ENCODE results near the gene RNF212. TPM values are rescaled to one million over a fixed set of nuclear protein-coding genes. Genes with fewer than 3 reads are reported as not detected.

The RNF212 gene
- total RNA-seq, 1 donor from 2014 or later, result 9.1 TPM

DNA sequence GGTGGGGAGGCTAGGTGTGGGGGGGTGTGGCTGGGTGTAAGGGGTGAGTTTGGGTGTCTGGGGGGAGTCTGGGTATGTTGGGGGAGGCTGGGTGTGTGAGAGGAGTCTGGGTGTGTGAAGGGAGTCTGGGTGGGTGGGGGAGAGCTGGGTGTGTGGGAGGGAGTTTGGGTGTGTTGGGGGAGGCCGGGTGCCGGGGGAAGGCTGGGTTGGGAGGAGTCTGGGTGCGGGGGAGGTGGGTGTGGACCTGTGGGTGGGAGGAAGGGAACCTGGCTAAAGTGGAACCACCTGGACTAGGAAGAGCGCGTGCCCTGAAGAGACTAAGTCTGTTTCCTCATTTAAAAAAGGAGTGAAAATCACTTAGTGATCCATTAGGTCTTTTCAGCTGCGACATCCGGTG lies 40.8 kb upstream of the RNF212 start:
- peak overlapping the region; percentile 38 for H3K4me3 Mint-ChIP-seq (ENCODE audit: unreplicated experiment)
- peak overlapping the region; percentile 70 for H3K27ac Mint-ChIP-seq (ENCODE audit: unreplicated experiment)
- peaks cover 10% of the 10 kb centered on the region for H3K36me3 Mint-ChIP-seq (ENCODE audit: low read depth)
- H3K9me3 Mint-ChIP-seq (ENCODE audit: low read depth), result peaks cover 16% of the 10 kb centered on the region
- no peak for DNase-seq (ENCODE audit: low spot score)
- H3K27me3 Mint-ChIP-seq (ENCODE audit: low read depth), result peaks cover 33% of the 10 kb centered on the region
- H3K4me1 Mint-ChIP-seq (ENCODE audit: low read depth), result peaks cover 16% of the 10 kb centered on the region
- TF ChIP-seq, protein P1, sequence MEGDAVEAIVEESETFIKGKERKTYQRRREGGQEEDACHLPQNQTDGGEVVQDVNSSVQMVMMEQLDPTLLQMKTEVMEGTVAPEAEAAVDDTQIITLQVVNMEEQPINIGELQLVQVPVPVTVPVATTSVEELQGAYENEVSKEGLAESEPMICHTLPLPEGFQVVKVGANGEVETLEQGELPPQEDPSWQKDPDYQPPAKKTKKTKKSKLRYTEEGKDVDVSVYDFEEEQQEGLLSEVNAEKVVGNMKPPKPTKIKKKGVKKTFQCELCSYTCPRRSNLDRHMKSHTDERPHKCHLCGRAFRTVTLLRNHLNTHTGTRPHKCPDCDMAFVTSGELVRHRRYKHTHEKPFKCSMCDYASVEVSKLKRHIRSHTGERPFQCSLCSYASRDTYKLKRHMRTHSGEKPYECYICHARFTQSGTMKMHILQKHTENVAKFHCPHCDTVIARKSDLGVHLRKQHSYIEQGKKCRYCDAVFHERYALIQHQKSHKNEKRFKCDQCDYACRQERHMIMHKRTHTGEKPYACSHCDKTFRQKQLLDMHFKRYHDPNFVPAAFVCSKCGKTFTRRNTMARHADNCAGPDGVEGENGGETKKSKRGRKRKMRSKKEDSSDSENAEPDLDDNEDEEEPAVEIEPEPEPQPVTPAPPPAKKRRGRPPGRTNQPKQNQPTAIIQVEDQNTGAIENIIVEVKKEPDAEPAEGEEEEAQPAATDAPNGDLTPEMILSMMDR (IDR thresholded peaks at IDR 0.05), result no peak

- peaks cover 16% of the 10 kb centered on the region for H3K4me1 Mint-ChIP-seq (ENCODE audit: low read depth)
- TF ChIP-seq, protein P1 (IDR thresholded peaks at IDR 0.05), result no peak
- H3K4me3 Mint-ChIP-seq (ENCODE audit: unreplicated experiment), result no peak overlapping the region
- H3K27ac Mint-ChIP-seq (ENCODE audit: unreplicated experiment), result peak overlapping the region; percentile 27
- H3K27me3 Mint-ChIP-seq (ENCODE audit: low read depth), result peaks cover 34% of the 10 kb centered on the region
- DNase-seq (ENCODE audit: low spot score), result no peak
- H3K36me3 Mint-ChIP-seq (ENCODE audit: low read depth), result peaks cover 10% of the 10 kb centered on the region
- H3K9me3 Mint-ChIP-seq (ENCODE audit: low read depth), result peaks cover 15% of the 10 kb centered on the region
These were observed 40.3 kb upstream of the RNF212 start for GRCh38 chr4:1153567-1154090.

DNA sequence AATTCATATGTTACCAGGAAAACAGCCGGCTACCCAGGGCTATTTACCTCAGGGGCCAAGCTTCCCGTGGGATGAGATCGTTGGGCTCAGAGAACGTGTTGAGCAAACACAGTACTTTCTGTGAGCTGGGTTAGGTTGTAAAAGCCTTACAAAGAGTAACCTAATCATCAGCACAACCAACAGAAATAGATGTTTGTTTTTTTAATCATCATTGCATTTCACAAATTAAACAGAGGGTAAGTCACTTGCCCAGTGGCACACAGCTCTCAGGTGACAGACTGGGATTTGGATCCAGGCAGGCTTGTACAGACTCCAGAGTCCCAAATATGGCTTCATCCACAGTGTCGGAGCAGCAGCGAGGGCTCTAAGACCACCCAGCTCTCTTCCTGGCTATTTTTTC lies 38.9 kb upstream of the RNF212 start:
- H3K9me3 Mint-ChIP-seq (ENCODE audit: low read depth), result peaks cover 2% of the 10 kb centered on the region
- H3K4me3 Mint-ChIP-seq (ENCODE audit: unreplicated experiment), result no peak overlapping the region
- TF ChIP-seq, protein P1 (IDR thresholded peaks at IDR 0.05), result no peak
- peaks cover 16% of the 10 kb centered on the region for H3K4me1 Mint-ChIP-seq (ENCODE audit: low read depth)
- peaks cover 31% of the 10 kb centered on the region for H3K27me3 Mint-ChIP-seq (ENCODE audit: low read depth)
- DNase-seq (ENCODE audit: low spot score), result no peak
- H3K36me3 Mint-ChIP-seq (ENCODE audit: low read depth), result peaks cover 1% of the 10 kb centered on the region
- H3K27ac Mint-ChIP-seq (ENCODE audit: unreplicated experiment), result no peak overlapping the region

DNA sequence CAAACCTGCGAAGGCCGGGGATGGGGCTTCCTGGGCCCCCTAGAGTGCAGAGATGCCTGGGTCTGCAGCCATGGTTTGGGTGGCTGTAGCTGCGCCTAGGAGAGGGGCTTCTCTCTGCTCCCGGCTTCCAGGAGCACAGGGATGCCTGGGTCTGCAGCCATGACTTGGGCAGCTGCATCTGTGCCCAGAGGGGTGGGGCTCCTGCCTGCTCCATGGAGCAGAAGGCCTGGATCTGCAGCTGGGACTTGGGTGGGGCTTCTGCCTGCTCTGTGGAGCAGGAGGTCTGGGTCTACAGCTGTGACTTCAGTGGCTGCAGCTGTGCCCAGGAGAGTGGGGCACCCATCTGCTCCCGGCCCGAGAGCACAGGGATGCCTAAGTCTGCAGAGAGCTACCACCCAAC lies 38.2 kb upstream of the RNF212 start:
- no peak overlapping the region for H3K4me3 Mint-ChIP-seq (ENCODE audit: unreplicated experiment)
- H3K4me1 Mint-ChIP-seq (ENCODE audit: low read depth), result peaks cover 16% of the 10 kb centered on the region
- DNase-seq (ENCODE audit: low spot score), result no peak
- TF ChIP-seq, protein P1 (IDR thresholded peaks at IDR 0.05), result no peak
- peaks cover 1% of the 10 kb centered on the region for H3K36me3 Mint-ChIP-seq (ENCODE audit: low read depth)
- H3K9me3 Mint-ChIP-seq (ENCODE audit: low read depth), result no peaks in the 10 kb centered on the region
- H3K27ac Mint-ChIP-seq (ENCODE audit: unreplicated experiment), result no peak overlapping the region
- peaks cover 29% of the 10 kb centered on the region for H3K27me3 Mint-ChIP-seq (ENCODE audit: low read depth)

DNA sequence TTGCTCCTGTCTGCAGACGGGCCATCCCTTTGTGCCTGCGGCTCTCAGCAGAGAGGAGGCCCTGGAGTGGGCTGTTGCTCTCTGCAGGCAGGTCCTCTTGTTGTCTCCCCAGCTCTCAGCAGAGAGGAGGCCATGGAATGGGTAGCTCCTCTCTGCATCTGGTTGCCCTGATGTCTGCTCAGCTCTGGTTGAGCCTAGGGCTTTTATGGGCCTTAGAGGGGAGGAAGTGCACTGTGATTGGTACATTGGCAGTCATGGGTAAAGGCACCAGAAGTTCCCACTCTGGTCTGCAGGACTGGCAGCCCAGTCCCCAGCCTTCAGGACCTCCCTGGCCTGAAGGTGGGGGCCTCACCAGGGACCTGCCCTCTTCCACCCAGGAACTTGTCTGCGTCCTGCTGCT lies 37.5 kb upstream of the RNF212 start:
- TF ChIP-seq, protein P1 (IDR thresholded peaks at IDR 0.05), result no peak
- H3K9me3 Mint-ChIP-seq (ENCODE audit: low read depth), result no peaks in the 10 kb centered on the region
- peaks cover 1% of the 10 kb centered on the region for H3K36me3 Mint-ChIP-seq (ENCODE audit: low read depth)
- no peak overlapping the region for H3K27ac Mint-ChIP-seq (ENCODE audit: unreplicated experiment)
- DNase-seq (ENCODE audit: low spot score), result no peak
- H3K4me1 Mint-ChIP-seq (ENCODE audit: low read depth), result peaks cover 16% of the 10 kb centered on the region
- no peak overlapping the region for H3K4me3 Mint-ChIP-seq (ENCODE audit: unreplicated experiment)
- peaks cover 29% of the 10 kb centered on the region for H3K27me3 Mint-ChIP-seq (ENCODE audit: low read depth)

All from chondrocyte (in vitro differentiated cells).